HG03439 (cell line): ENCODE measurements around the gene KDM5A.
"Not testable (repeated sequence)": the region's sequence is repeated elsewhere in the genome, so short reads cannot be mapped to it uniquely, and the experiment has no call there.

Source experiments
- ATAC-seq: cut with Tn5 transposase; IDR thresholded peaks from one replicate; pipeline ENCODE4 v1.9.1; 2021; ENCODE audit warnings: mild to moderate bottlenecking, moderate library complexity; ENCODE audit not compliant: unreplicated experiment

KDM5A gene

DNA sequence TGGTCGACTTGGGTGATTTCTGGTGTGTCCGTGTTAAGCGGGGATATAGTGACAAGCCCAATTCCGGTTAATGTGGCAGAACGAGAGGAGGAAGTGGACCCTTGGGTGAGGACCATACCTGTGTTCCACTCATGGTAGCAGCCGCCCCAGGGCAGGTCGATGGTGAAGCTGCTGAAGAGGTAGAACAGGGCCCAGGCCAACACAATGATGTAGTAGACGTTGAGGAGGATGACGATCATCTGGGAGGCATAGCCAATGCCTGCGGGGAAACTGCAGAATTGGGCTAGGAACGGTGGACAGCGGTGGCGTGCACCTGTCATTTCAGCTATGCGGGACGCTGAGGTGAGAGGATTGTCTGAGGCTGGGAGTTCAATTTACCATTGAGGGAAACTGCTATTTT is 146.6 kb downstream of the KDM5A start:
- no peak for ATAC-seq

DNA sequence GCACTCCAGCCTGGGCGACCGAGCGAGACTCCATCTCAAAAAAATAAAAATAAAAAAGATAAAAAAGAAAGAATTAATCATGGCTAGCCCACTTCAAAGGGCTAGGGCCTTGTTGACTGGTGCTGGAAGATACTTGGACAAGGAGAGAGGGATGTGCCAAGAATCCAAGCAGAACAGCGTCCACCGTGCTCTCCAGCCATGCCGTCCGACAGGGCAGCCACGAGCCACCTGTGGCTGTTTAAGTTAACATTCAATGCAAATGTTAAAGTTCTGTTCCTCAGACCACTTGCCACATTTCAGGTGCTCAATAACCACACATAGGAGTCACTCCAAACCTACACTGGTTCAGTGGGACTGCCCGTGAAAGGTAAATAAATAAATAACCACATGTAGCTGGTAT is 147.9 kb downstream of the KDM5A start:
- no peak for ATAC-seq

DNA sequence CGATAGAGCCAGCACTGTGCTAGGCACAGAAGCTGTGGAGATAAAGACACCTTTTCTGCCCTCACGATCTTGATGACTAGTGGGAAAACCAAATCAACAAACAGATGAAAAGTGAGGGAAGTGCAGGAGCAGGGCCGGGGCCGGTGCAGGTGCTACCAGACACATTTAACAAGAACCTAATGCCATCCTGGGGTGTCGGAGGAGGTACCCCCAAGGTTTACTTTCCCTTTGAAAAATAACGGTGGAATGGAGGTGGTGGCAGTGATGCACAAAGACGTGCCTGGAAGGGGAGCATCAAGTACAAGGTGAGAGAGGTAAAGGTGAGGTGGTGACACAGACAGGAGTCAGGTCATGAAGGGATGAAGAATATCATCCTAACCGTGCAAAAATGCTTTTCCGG is 148.6 kb downstream of the KDM5A start:
- ATAC-seq: no peak

DNA sequence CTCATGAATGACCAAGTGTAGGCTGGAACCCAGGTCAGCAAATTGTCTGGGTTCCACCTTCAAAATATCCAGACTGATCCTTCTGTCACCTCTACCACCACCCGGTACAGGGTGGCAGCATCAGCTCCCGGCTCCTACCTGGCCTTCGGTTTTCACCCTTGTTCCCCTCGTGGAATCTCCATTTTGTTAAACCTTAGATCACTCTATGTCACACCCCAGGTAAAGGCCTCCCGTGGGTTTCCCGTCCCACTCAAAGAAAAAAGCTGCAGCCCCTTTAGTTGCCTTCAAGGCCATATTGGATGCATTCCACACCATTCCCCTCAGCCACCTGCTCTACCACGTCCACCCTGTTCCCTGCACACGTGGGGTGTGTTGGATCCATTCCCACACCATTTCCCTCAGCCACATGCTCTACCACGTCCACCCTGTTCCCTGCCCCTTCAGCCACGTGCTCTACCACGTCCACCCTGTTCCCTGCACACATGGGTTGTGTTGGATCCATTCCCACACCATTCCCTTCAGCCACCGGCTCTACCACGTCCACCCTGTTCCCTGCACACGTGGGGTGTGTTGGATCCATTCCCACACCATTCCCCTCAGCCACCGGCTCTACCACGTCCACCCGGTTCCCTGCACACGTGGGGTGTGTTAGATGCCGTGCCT is 150.3 kb downstream of the KDM5A start:
- ATAC-seq: no peak

DNA sequence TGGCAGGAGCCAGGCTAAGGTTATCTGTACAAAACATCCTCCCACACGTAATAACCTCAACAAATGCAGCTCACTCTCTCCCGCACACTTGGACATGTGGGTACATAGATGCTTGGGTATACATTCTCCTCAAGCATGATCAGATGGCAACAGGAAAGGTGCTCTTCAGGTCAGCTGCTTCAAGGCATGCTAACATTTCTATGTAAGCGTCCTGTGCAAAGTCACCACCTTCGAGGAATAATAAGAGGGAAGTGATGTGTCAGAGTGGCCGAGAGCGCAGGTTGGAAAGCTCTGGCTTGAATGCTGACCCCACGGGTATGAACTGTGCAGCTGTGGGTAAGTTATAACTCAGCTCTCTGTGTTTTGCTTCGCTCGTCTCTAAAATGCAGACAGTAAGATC is 151.0 kb downstream of the KDM5A start:
- no peak for ATAC-seq

DNA sequence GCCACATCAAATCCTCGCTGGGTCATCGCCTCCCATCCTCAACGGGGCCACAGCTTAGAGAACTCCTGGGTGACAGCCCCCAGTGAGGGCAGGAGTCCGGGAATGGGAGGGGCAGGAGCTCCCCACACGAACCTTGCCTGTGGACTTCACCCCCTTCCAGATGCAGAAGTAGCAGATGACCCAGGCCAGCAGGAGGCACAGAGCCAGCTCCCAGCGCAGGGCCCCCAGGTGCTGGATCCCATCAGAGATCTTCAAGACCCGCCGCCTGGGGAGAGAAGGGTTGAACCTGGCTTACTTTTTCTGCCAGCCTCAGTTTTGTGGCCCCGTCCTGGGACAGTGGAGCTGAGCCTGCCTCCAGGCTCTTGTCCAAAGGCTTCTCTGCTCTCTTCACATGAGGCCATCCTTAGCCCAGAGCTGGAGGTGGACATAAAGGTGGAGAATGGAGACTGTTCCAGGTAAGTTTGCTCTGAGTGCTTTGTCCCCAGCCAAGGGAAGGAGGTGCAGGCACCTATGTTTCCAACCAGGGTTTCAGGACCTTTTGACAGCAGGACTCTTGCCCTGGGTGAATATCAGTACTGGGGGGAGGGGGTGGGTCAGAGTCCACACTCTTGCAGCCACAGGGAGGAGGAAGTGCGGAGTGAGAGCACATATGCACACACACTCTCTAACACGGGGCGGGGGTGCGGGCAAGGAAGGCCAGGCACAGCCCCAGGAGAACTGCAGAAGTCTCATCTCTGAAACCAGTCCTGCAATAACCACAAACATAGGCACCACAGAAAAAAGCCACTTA is 151.9 kb downstream of the KDM5A start:
- no peak for ATAC-seq

DNA sequence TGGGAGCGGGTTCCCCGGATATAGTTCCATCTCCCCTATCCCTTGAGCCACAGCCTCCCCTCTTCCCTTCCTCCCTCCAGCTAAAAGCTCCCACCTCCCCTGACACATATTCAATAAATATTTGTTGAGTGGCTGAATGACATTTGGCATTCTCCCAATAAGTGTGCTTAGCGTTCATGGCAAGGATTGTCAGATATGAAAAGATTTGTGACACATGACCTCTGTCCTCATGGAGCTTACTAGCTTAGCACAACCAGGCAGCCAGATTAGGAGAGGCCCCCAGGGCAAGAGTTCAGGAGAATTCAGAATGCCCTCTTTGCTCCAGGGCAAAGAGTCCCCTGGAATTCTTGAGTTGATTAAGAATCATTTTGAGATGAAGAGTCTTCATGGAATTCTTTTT is 152.7 kb downstream of the KDM5A start:
- ATAC-seq: no peak

DNA sequence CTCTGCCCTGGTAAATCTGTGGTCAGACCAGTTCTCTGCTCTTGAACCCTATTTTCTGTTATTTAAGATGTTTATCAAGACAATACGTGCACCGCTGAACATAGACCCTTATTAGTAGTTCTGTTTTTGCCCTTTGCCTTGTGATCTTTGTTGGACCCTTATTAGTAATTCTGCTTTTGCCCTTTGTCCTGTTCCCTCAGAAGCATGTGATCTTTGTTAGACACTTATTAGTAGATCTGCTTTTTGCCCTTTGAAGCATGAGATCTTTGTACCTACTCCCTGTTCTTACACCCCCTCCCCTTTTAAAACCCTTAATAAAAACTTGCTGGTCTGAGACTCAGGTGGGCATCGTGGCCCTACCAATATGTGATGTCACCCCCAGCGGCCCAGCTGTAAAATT is 153.2 kb downstream of the KDM5A start:
- not testable (repeated sequence) for ATAC-seq

DNA sequence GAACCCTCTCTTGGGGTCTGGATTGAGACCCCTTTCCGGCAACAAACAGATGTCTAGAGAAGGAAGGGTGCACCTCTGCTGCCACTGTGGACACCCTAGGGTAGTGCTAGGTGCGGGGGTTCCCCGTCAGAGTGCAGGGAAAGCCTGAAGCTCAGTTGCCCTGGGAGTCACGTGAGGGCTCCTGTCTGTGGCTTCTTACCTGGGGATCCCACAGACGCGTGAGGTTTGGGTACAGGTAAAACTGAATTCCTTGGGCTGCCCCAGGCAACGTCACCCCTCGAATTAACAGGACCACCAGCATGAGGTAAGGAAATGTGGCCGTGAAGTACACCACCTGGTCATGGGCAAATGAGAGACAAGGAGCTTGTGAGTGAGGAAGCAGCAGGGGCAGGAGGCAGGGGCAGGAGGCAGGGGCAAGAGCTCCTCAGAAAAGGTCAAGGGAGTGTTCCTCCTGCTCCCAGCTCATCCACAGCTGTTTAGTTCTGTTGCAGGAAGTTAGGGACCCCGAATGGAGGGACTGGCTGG is 154.2 kb downstream of the KDM5A start:
- no peak for ATAC-seq

DNA sequence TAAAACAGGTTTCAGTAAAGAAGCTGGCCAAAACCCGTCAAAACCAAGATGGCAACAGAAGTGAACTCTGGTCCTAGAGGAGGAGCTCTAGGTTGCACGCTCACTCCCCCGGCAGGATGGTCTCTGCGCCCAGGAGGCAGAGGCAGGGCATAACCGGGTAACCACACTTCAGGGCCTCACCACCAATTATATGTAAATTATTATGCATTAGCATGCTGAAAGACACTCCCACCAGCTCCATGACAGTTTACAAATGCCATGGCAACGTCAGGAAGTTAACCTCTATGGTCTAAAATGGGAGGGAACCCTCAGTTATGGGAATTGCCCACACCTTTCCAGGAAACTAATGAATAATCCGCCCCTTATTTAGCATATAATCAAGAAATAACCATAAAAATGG is 155.1 kb downstream of the KDM5A start:
- ATAC-seq: no peak

DNA sequence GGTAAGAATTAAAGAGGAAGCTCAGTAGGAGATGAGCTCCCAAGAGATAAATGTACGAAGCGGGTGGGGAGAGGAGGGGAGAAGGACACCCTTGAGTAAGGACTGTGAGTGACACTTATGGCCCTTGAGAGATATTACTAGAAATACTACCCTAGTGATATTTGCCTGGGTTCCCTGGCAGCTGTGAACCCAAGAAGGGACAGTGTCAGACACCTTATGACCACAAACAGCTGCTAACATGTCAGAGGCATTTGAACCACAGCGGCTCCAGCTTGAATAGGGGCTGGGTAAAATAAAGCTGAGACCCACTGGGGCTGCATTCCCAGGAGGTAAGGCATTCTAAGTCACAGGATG is 155.5 kb downstream of the KDM5A start:
- ATAC-seq: no peak

DNA sequence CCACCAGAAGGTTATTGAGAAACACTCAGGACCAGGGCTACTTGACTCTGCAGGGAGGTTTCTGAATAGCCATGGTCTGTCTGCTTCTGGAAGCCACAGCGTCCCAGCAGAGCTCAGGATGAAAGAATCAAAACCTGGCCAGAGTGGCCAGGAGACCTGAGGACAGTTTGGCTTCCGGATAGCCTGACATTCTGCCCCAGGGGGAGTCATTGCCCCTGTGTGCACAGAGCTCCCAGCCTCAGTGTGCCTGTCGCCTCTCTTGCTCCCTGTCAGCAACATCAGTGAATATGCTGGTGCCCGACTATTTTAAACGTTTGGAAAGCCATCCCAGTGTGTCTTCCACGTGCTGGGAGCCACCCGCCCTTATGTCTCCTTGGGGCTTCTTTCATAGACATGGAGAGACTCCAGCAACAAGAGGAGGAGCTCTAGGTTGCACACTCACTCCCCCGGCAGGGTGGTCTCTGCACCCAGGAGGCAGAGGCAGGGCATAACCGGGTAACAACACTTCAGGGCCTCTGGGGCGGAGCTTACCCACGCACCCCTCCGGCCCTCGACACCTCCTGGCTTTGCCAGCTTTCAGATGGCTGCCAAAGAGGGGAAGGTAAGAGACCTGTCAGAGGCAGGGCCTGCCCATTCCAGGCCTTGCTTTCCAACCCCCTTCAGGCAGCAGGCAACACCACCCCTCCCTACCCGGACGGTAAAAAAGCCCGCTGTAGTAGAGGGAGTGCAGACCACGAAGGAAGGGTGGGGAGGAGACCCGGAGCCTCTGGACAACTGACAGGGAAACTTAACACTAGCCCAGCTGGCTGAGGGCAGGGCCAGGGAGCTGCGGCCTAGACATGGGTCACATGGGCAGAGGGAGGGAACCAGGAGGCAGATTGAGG is 156.1 kb downstream of the KDM5A start:
- no peak for ATAC-seq

DNA sequence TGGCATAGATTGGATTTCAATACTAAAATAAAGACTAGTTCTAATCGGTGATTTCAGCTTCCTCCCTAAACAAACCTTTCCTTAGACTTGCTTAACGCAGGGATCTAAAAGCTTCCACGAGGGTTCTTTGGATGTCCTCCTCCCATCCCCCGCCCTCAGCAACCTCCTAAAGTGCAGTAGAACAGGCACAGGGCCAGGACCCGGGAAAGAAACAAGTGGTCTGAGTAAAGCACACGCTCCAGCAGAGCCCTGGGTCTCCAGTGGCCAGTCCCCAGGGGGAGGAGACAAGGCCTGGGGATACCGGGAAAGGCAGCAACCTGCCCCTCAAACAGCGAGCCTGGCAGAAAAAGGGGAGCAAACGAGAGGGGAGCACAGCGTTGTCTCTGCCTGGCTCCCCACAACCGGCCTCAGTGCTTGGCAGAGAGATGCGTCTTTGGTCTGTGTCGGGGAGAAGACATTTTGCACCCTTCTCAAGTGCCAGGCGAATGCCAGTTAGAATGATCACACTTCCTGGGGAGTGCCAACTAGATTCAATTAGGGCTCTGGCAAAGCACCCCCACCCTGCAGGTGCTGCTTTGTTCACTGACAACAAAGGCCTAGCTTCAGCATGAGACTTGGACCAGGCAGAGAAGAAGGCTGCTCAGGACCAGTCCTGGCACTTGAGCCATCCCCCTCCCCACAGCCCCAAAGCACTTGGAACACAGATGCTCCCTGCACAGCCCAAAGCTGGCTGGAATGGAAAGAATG is 158.0 kb downstream of the KDM5A start:
- no peak for ATAC-seq
